ENCODE results near the gene ZNF614. TPM values are rescaled to one million over a fixed set of nuclear protein-coding genes. Genes with fewer than 3 reads are reported as not detected.

The ZNF614 gene
- total RNA-seq, 4 donors from 2014 or later, result 2.5 to 5.1 (median 3.6) TPM

DNA sequence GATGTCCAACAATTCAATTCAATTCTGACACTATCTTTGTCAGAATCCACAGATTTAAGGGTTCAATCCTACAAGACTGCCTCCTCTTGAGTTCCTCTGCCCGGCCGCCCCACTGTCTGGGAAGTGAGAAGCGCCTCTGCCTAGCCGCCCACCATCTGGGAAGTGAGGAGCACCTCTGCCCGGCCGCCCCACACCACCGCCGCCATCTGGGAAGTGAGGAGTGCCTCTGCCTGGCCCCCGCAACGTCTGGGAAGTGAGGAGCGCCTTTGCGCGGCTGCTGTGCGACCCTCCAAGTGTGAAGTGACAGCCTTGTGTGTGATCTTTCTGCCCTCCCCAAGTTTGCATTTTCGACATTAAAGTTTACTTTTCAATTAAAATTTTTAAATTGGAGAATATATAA, 6.0 kb downstream of the ZNF614 start:
- DNase-seq, result no peak
- peaks cover 0 to 2% (median 0%) of the 10 kb centered on the region in 4 donors for H3K4me1 ChIP-seq
- H3K9me3 ChIP-seq, result peaks cover 0 to 87% (median 28%) of the 10 kb centered on the region in 4 donors
- no peak overlapping the region for H3K27ac ChIP-seq
- peaks cover 0 to 93% (median 9%) of the 10 kb centered on the region in 3 donors for H3K36me3 ChIP-seq
- TF ChIP-seq, protein P1, sequence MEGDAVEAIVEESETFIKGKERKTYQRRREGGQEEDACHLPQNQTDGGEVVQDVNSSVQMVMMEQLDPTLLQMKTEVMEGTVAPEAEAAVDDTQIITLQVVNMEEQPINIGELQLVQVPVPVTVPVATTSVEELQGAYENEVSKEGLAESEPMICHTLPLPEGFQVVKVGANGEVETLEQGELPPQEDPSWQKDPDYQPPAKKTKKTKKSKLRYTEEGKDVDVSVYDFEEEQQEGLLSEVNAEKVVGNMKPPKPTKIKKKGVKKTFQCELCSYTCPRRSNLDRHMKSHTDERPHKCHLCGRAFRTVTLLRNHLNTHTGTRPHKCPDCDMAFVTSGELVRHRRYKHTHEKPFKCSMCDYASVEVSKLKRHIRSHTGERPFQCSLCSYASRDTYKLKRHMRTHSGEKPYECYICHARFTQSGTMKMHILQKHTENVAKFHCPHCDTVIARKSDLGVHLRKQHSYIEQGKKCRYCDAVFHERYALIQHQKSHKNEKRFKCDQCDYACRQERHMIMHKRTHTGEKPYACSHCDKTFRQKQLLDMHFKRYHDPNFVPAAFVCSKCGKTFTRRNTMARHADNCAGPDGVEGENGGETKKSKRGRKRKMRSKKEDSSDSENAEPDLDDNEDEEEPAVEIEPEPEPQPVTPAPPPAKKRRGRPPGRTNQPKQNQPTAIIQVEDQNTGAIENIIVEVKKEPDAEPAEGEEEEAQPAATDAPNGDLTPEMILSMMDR (IDR thresholded peaks at IDR 0.05), result no peak
- no peak for TF ChIP-seq POLR2A (IDR thresholded peaks at IDR 0.05)
- no peak overlapping the region for H3K4me3 ChIP-seq
- H3K27me3 ChIP-seq, result no peaks in the 10 kb centered on the region

DNA sequence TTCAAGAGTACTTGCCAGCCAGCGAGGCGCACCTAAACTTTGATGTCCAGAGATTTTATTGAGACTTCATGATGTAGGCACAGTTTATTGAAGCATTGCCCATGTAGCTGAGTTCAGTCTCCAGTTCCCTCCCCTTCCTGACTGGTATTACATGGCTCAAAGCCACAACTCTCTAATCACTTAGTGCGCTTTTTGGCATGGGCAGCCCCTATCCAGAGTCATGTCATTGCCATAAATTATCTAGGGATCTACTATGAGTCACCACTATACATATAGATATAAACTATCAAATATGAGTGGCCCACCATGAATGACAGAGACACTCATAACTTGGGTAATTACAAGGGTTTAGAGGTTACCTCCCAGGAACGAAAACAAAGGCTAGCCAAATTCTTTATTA, 7.7 kb downstream of the ZNF614 start:
- DNase-seq, result no peak
- Histone ChIP-seq H3K4me3 (no peak overlapping the region), H3K9me3 (peaks cover 0 to 95% (median 29%) of the 10 kb centered on the region in 4 donors), H3K36me3 (peaks cover 8 to 100% (median 18%) of the 10 kb centered on the region in 3 donors), H3K27ac (no peak overlapping the region), H3K27me3 (no peaks in the 10 kb centered on the region), H3K4me1 (no peaks in the 10 kb centered on the region)
- TF ChIP-seq, protein P1 (IDR thresholded peaks at IDR 0.05), result no peak
- no peak for TF ChIP-seq POLR2A (IDR thresholded peaks at IDR 0.05)

DNA sequence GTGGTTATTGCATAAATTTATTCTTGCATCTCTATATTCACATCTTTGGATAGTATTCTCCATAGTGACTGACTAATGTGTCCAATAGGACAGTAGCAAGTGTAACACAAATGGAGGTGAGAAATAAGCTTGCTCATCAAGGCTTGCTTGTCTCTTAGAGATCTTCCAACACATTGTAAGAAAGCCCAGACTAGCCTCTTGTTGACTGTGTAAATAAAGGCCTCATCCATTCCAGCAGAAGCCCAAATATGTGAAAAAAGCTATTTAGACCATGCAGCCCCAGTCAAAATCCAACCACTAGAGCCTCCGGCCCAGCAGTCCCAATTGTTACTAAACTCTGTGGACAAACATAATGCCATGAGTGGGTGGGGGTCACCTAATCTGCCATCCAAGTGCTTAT, 17.5 kb downstream of the ZNF614 start:
- H3K4me3 ChIP-seq, result no peak overlapping the region
- no peak for TF ChIP-seq POLR2A (IDR thresholded peaks at IDR 0.05)
- TF ChIP-seq, protein P1 (IDR thresholded peaks at IDR 0.05), result no peak
- no peak for DNase-seq
- H3K27ac ChIP-seq, result no peak overlapping the region
- peaks cover 0 to 5% (median 2%) of the 10 kb centered on the region in 4 donors for H3K4me1 ChIP-seq
- no peaks in the 10 kb centered on the region for H3K27me3 ChIP-seq
- H3K9me3 ChIP-seq, result peaks cover 0 to 25% (median 0%) of the 10 kb centered on the region in 4 donors
- peaks cover 0 to 2% (median 0%) of the 10 kb centered on the region in 3 donors for H3K36me3 ChIP-seq

DNA sequence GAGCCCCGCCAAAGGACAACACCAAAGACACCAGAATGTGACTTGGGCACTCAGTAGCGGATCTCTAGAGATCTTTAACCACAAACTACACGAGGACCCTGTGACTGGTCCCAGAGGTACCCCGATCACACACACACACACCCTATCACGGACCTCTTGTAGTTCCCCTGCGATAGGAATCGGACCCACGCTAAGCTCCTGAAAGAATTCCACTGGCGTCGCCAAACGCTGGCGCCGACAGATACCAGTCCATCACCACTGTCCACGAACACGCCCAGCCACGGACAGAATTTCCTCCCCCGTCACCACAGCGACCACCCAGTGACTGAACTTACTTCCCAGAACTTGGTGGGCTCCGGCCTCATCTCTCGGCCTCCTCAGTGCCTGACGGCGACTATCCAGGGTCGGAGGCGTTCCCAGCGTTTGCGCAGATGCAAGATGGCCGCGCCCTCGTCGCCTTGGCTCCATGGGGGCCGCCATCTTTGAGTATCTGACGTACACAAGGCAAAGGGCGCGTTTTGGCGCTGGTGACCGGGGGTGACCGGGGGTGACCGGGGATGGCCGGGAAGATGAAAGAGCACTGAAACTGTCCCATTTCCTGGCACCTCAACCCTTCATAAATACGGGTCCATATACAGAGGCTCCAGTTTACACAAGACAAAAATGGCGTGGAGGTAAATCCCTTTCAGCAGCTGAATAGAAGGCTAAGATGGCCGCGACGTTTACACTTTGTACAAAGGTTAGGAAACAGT, 20.2 kb downstream of the ZNF614 start, which contains the start of gene ZNF615:
Gene ZNF615, minus strand, starts transcription at position 406 of the 752 bp plus-strand sequence. CDS start 4,500 bp downstream, outside the sequence.
- peak; percentile 87 to 95 (median 90) for DNase-seq
- TF ChIP-seq, protein P1 (IDR thresholded peaks at IDR 0.05), result no peak
- peak in 1 of 2 donors; percentile 31 for TF ChIP-seq POLR2A (IDR thresholded peaks at IDR 0.05)
- H3K27ac ChIP-seq, result peak within 1 kb of the TSS; percentile 78 to 88 (median 85)
- H3K4me1 ChIP-seq, result peaks cover 0 to 5% (median 2%) of the 10 kb centered on the region in 4 donors
- H3K36me3 ChIP-seq, result peaks cover 0 to 17% (median 0%) of the 10 kb centered on the region in 3 donors
- H3K4me3 ChIP-seq, result peak within 1 kb of the TSS; percentile 57 to 96 (median 71)
- H3K27me3 ChIP-seq, result no peaks in the 10 kb centered on the region
- H3K9me3 ChIP-seq, result peaks cover 0 to 15% (median 0%) of the 10 kb centered on the region in 4 donors

DNA sequence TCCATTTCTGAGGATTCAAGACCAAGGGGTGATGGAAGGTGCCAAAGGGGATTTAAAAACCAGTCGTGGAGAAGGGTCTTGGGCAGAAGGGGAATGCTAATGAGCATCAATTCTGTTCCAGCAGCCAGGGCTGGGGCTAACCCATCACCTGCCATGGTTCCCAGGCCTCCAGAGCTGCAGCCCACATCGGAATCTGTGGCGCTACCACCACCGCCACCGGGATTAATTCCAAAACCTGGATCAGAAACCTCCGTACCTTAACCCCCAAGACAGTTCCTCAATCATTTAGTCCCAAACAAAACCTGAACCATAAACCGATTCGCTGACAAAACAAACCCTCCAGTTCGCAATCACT, 20.8 kb downstream of the ZNF614 start:
- Histone ChIP-seq H3K27me3 (no peaks in the 10 kb centered on the region), H3K27ac (peak overlapping the region; percentile 78 to 88 (median 85)), H3K36me3 (peaks cover 0 to 23% (median 0%) of the 10 kb centered on the region in 3 donors), H3K9me3 (peaks cover 0 to 15% (median under 1%) of the 10 kb centered on the region in 4 donors), H3K4me3 (peak overlapping the region; percentile 57 to 96 (median 71)), H3K4me1 (peaks cover 0 to 5% (median 2%) of the 10 kb centered on the region in 4 donors)
- TF ChIP-seq POLR2A (IDR thresholded peaks at IDR 0.05), result no peak
- TF ChIP-seq, protein P1 (IDR thresholded peaks at IDR 0.05), result no peak
- DNase-seq, result no peak

Measured in Peyer's patch (tissue), 4 donors.